ENCODE data around the gene STXBP6.

STXBP6 gene

GRCh38 chr14:24880689-24881088, 169.3 kb downstream of the STXBP6 start:
- DNase-seq = no peak

GRCh38 chr14:24879661-24880386, 170.1 kb downstream of the STXBP6 start:
- DNase-seq = no peak

GRCh38 chr14:24876996-24877395, 173.0 kb downstream of the STXBP6 start:
- DNase-seq = peak in 1 of 2 experiments; percentile 17

- DNase-seq = no peak
Measured at GRCh38 chr14:24875991-24876878, 173.7 kb downstream of the STXBP6 start.

GRCh38 chr14:24875203-24875838, 174.6 kb downstream of the STXBP6 start:
- DNase-seq = no peak

GRCh38 chr14:24874514-24875202, 175.3 kb downstream of the STXBP6 start:
- DNase-seq = no peak

GRCh38 chr14:24873551-24873950, 176.4 kb downstream of the STXBP6 start:
- no peak for DNase-seq

GRCh38 chr14:24870949-24871701, 178.8 kb downstream of the STXBP6 start:
- DNase-seq = no peak

- DNase-seq = no peak
Measured at GRCh38 chr14:24868389-24868788, 181.6 kb downstream of the STXBP6 start.

GRCh38 chr14:24866067-24866639, 183.8 kb downstream of the STXBP6 start:
- DNase-seq = no peak

- no peak for DNase-seq
Measured at GRCh38 chr14:24863968-24864684, 185.8 kb downstream of the STXBP6 start.

GRCh38 chr14:24861083-24861630, 188.8 kb downstream of the STXBP6 start:
- no peak for DNase-seq

- no peak for DNase-seq
Measured at GRCh38 chr14:24859559-24859958, 190.4 kb downstream of the STXBP6 start.

GRCh38 chr14:24858684-24859083, 191.3 kb downstream of the STXBP6 start:
- DNase-seq = no peak

- DNase-seq = no peak
Measured at GRCh38 chr14:24858052-24858451, 191.9 kb downstream of the STXBP6 start.

GRCh38 chr14:24857277-24857676, 192.7 kb downstream of the STXBP6 start:
- no peak for DNase-seq

- DNase-seq = no peak
Measured at GRCh38 chr14:24853446-24853845, 196.5 kb downstream of the STXBP6 start.

GRCh38 chr14:24852312-24853060, 197.5 kb downstream of the STXBP6 start:
- no peak for DNase-seq

GRCh38 chr14:24851837-24852236, 198.1 kb downstream of the STXBP6 start:
- no peak for DNase-seq

- DNase-seq = no peak
Measured at GRCh38 chr14:24851406-24851805, 198.5 kb downstream of the STXBP6 start.
